Left colon (tissue), 2 donors: ENCODE measurements around the gene LIN7B. TPM values are rescaled to one million over a fixed set of nuclear protein-coding genes. Genes with fewer than 3 reads are reported as not detected.
A peak's percentile ranks its signal among the peaks of the same experiment; 100 is the strongest.
"Not testable (repeated sequence)": the region's sequence is repeated elsewhere in the genome, so short reads cannot be mapped to it uniquely, and the experiment has no call there.

ENCODE experiments used
- ATAC-seq: fragments of 200-7000 bp; cut with Tn5 transposase; one replicate; pipeline ENCODE4 v1.9.1; 2020; ENCODE audit warnings: mild to moderate bottlenecking, moderate library complexity
- DNase-seq, 2 donors: peaks; one replicate each; pipeline ENCODE4 v3.0.0-alpha.2; 2020
- intact Hi-C, 2 donors: fragments of 100-400 bp; cut with DNase I in 1 of 2; cut with micrococcal nuclease in 1 of 2; formaldehyde crosslinking; loops; one replicate each; pipeline versions ENCODE4 v1.11.2 to v1.14.0; 2022; cut with DNase I, micrococcal nuclease
- total RNA-seq, 2 donors: library from RNA; stranded (reverse); fragmentation: NEBNext Ultra II Directional; extraction: Animal tissue kit (Norgen Biotek cat#: 25700); gene quantifications; one replicate each; pipeline ENCODE4 v1.2.1, GENCODE V29; 2021
- donor health status: DM: no; HTN: no; CAD: no.
- donor health status: DM: yes; HTN: yes; CAD: no.

Gene LIN7B
- total RNA-seq, 2 donors from 2014 or later: 8.8 to 11.4 TPM

DNA sequence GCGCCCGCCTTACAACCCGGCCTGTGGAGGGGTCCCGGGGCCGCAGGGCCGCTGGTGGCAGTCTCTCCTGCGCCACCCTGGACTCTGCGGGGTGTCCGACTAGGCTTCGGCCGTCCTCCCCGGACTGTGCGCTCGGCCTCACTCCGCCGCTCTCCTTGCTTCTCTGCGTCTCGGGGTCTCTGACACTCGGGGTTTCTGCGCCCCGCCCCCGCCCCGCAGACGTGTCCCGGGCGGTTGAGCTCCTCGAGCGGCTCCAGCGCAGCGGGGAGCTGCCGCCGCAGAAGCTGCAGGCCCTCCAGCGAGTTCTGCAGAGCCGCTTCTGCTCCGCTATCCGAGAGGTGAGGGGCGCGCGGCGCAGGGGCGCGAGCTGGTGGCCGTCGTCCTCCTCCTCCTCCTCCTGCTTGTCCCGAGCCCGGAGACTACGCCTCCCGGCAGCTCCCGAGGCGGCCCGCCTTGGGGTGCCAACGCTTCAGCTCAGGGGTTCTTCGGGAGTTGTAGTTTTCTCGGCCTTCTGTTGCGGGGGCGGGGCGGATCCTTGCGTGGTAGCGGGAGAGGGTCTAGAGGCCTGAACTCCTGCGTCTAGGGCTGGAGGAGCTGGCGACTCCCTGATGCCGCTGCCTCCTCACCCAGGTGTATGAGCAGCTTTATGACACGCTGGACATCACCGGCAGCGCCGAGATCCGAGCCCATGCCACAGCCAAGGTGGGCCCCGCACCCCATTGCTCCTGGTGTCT lies 627 bp downstream of the LIN7B start:
- peak; percentile 11 for ATAC-seq
- intact Hi-C loops: no loop called here
- peak; percentile 74 to 77 for DNase-seq

DNA sequence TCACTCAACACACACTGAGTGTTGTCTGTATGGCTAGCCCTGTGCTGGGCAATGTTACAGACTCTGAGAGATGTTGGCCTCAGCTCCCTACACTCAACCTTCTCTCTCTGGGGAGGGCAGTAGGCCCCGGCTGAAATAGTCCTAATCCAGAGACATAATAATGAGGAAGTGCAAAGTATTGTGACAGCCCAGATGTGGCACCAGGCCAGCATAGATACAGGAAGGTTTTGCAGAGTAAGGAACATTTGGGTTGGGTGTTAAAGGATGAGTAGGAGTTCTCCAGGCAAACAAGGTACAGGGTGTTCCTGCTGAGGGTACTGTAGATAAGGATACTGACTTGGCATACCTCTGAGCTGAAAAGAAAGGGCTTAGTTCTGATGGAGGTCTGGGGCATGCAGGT lies 2.4 kb downstream of the LIN7B start:
- intact Hi-C loops: no loop called here
- peak in 1 of 2 donors; percentile 50 for DNase-seq
- no peak for ATAC-seq

DNA sequence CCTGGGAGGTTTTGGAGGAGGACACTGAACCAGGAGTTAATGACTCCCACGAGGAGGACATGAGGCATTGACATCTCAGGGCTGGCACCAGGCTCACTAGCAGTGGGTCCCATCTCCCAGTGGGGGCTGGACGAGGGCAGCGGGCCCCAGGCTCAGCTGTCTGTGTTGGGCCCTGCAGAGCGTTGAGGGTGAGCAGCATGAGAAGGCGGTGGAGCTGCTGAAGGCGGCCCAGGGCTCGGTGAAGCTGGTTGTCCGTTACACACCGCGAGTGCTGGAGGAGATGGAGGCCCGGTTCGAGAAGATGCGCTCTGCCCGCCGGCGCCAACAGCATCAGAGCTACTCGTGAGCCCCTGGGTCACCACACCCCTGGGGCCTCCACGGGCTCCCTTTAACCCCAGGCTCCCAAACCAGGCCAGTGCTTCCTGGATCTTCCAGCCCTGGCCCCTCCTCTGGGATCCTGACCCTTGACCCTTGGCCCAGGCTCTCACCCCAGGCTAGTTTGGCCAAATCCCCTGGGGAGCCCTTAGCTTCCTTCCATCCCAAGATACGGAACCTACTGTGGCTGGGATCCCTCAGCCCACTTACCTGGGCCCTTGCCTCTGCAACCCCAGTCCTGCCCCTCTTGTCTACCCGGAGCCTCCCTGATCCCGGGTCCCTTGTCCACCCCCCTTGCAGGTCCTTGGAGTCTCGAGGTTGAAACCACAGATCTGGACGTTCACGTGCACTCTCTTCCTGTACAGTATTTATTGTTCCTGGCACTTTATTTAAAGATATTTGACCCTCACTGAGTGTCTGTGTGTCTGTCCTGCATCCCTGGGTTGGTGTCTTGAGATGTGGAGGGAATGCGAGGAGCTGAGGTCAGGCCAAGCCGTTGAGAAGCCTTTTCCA lies 3.8 kb downstream of the LIN7B start:
- DNase-seq (peak; percentile 36 to 45), ATAC-seq (no peak)
- intact Hi-C loops: no loop called here

DNA sequence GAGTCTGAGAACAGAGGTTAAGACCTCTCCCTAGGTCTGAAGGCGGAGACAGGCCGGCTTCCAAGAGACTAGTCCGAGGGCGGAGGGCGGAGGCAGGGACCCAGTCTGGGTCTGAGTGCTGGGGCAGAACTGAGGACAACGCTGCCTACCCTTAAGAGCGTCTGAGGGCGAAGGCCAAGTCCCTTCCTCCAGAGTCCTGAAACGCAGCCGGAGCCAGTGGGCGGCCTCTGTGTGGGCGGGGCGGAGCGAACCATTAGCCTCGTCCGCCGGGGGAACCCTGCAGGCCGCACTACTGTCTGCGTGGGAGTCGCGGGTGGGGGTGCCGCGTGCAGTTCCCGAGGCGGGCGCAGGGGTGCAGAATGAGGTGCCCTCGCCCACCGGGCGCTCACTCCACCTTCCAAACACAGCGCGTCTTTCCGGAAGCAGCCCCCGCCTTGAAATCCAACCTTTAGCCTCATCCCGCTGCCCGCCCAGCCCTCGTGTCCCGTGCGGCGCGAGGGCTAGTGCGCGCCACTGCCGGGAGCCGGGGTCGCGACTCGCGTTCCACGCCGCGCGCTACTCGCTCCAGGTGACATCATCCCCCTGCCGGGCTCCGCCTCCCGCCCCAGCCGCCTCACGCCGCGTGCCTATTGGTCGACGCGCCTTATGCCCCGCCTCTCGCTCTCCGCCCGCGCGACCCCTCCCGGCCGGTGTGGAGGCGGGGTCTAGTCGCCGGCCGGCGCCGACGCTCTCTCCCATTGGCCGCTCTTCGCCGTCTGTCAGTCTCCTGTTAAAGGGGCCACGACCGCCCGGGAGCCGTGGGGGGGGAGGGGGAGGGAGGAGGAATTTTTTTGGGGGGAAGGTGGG lies 4.6 kb downstream of the LIN7B start, which contains the start of gene C19orf73:
Gene C19orf73 (minus strand): TSS at position 579 of the 846 bp plus-strand sequence. CDS start 121 bp downstream, at position 458.
- DNase-seq (peak; percentile 95 to 97), ATAC-seq (peak; percentile 84)
- intact Hi-C loops: no loop called here

DNA sequence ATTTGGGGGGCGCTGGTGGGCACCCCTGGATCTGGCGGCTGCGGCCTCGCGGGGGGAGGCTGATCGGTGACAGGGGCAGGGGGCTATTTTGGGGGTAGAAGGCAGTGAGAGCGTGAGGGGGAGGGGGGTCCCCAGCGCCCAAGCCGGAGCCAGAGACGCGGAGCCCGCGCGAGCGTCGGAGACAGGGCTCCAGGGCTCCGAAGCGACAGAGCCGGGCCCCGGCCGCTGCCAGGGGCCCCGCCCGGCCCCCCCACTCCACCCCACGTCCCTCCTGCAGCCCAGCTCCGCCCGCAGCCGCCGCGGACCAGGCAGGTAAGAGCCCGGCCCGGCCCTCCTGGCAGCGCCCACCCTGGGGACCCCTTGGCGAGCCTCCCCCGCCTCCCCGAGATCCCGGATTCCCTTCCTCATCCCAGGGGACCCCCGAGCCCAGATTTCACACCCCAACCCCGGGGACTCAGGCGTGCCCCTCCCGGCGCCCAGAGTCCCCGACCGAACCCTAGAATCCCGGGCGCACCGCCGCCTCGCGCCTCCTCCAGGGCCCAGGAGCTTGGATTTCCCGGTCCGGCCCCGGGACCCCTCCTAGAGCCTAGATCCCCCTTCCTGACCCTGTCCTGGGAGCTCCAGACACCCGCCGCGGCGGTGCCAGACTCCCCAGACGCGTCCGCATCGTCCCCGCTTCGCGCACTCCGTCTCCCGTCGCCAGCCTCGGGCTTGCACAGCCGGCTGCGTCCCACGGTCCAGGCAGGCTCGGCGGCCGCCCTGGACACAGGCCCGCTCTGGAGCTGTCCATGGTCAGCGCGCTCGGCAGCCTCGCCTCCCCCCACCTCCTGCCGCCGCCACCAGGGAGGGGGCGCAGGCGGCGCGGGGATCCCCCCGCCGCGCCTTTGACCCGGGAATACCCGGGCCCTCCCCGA lies 5.5 kb downstream of the LIN7B start, which contains the start of gene PPFIA3:
Gene PPFIA3 (plus strand): TSS at position 134 of the 914 bp plus-strand sequence. CDS start 8,330 bp downstream, outside the sequence.
- intact Hi-C loops: no loop called here
- DNase-seq (peak; percentile 43 to 72), ATAC-seq (peak; percentile 36)

DNA sequence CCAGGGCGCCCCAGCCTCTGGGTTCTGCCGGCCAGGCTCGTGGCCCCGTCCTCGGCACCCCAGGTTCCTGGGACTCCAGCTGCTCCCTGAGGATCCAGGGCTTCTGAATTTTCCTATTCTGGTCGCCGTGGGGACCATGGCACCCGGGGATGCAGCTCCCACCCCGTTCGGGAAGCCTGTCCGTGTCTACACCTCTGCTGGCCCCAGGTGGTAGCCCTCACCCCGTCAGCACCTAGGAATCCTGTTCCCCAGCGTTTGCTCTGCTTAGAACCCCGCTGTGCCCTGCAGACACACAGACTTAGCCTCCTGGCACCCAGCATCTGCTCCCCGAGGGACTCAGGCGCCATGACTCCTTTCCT lies 6.1 kb downstream of the LIN7B start:
- intact Hi-C loops: no loop called here
- ATAC-seq: no peak

DNA sequence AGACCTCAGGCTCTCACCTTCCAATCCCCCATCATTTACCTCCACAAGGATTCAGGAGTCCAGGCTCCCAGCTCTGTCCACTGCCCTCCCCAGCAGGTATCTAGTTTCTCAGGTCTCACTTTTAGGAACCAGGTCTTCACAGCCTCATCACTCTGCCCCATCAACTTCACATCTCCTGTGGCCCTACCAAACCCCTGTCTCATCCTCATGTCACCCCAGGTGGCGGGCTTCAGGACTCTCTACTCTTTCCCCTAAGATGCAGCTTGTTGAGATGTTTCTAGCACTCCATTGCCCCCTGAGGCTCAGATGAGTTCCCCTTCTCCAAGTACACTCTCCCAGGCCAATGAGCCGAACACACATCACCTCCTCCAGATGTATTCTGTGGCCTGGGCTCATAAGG lies 6.7 kb downstream of the LIN7B start:
- intact Hi-C loops: no loop called here
- no peak for DNase-seq
- ATAC-seq: no peak

More for the DNA sequence above, 6.1 kb downstream of the LIN7B start:
- DNase-seq: no peak

DNA sequence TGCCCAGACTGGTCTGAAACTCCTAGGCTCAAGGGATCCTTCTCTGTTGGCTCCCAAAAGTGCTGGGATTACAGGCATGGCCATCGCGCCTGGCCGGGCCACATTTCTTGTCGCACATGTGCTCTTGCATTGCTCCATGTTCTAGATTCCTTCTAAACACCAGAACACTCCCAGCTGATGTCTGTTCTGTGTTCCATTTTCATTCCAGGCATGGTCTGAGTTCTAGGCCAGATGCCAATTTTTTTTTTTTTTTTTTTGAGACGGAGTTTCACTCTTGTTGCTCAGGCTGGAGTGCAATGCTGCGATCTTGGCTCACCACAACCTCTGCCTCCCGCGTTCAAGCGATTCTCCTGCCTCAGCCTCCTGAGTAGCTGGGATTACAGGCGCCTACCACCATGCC lies 7.7 kb downstream of the LIN7B start:
- ATAC-seq, intact Hi-C loops, DNase-seq: not testable (repeated sequence)

DNA sequence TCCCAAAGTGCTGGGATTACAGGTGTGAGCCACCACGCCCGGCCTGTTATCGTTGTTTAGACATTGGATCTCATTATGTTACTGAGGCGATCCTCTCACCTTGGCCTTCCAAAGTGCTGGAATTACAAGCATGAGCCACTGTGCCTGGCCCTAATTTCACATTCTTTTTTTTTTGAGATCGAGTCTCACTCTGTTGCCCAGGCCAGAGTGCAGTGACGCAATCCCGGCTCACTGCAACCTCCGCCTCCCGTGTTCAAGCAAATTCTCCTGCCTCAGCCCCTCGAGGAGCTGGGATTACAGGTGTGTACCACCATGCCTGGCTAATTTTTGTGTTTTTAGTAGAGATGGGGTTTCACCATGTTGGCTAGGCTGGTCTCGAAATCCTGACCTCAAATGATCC lies 9.1 kb downstream of the LIN7B start:
- DNase-seq, intact Hi-C loops, ATAC-seq: not testable (repeated sequence)

DNA sequence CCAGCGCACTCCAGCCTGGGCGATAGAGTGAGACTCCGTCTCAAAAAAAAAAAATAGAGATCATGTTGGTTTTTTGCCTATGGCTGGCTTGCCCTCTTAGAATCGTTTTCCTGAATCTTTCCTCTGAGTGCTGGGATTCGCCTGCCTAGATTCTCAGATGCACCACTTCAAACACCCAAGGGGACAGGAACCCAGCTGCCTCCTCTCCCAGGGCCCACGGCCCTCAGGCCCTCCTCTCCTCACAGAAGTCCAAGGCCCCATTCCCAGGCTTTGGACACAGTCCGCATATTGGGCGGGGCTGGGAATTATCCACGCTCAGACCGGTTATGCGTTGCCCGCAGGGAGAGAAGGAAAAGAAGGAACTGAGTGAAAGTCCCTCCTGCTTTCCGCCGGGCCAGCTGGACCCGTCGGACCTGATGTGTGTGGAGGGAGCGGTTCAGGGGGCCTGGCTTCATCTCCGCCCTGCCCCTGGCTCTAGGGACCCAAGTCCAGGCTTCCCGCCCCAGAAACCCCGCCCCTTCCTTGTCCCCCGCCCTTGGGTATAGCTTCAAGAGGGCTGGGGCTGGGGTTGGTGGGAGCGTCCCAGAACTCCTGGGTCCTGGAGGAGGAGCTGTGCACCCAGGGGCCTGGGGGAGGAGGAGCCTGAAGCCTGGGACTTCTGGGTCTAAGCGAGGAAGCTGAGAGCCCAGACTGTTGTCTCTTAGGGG lies 11.0 kb downstream of the LIN7B start:
- intact Hi-C loops: no loop called here
- ATAC-seq (peak; percentile 71), DNase-seq (peak; percentile 81 to 89)

DNA sequence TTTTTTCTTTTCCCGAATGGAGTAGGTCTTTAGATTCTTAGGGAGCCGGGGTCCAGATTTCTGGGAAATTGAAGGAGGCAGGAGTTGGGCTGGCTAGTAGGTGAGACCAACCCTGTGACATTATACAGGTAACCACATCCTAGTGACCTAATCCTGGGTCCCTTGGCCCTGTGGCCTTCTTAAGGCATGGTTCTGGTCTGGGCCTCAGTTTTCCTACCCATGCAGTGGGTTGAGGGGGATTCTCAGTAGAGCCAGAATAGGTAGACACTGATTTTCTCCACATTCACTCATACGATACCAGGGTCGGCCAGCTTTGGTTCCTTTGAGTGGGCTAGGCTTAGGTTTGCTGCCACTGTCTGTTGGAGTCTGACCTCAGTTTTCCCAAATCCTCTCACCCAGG lies 12.4 kb downstream of the LIN7B start:
- DNase-seq: no peak
- no peak for ATAC-seq
- intact Hi-C loops: no loop called here

DNA sequence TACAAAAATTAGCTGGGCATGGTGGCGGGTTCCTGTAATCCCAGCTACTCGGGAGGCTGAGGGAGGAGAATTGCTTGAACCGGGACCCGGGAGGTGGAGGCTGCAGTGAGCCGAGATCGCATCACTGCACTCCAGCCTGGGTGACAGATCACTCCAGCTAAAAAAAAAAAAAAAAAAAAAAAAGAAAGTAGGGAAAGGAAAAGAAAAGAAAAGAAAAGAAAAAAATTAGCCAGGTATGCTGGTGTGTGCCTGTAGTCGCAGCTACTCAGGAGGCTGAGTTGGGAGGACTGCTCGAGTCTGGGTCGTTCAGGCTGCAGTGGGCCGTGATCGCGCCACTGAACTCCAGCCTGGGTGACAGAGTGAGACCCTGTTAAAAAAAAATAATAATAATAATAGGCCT lies 13.1 kb downstream of the LIN7B start:
- DNase-seq, ATAC-seq, intact Hi-C loops: not testable (repeated sequence)

DNA sequence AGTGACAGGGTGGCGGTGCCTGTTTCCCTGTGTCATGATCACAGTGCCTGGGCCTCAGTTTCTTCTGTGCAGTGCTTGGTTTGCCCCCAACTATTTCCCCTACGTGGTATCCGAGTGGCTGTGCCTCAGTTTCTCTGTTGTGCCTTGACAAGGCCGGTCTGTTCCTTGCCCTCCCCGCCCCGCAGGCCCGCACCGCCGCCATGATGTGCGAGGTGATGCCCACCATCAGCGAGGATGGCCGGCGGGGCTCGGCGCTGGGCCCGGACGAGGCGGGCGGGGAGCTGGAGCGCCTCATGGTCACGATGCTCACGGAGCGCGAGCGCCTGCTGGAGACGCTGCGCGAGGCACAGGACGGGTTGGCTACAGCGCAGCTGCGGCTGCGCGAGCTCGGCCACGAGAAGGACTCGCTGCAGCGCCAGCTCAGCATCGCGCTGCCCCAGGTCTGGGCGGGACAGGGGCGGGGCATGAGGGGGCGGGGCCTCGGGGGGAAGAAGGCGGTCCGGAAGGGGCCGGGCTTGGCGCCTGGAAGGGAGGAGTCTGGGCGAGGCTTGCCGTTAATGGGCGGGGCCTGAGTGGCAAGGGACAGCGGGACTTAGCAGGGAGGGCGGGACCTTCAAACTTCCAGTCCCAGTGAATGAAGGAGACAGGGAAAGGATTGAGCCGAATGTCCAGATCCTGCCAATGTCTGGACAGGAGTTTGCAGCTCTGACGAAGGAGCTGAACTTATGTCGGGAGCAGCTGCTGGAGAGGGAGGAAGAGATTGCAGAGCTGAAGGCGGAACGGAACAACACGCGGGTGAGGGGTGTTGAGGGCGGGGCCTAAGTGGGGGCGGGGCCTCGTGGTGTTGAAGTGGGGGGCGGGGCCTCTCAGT lies 13.7 kb downstream of the LIN7B start:
- peak; percentile 82 for ATAC-seq
- peak; percentile 96 to 97 for DNase-seq
- intact Hi-C loops: no loop called here

DNA sequence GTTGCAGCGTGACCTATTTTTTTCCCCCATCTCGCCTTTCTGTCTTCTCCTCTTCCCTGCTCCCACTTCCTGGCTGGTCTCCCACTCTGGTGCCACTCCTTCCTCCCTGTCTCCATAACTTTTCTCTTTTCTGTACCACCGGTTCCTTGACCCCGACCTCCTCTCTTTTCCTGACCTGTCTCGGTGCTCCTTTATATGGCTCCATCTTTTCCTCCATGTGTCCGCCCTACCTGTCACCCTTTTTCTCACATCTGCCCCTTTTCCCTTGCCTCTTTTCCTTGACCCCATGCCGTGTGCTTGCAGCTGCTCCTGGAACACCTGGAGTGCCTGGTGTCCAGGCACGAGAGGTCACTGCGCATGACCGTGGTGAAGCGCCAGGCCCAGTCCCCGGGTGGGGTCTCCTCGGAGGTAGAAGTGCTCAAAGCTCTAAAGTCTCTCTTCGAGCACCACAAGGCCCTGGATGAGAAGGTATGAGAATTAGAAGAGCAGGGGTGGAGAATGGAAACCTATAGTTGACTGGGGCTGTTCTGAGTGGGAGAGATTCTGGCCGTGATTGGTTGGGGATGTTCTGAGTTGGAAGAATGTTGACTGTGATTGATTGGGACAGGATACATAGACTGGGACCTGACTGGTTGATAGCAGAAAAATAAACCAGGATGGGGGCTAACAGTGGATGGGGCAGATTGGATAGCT lies 14.5 kb downstream of the LIN7B start:
- no peak for DNase-seq
- intact Hi-C loops: no loop called here
- ATAC-seq: no peak

DNA sequence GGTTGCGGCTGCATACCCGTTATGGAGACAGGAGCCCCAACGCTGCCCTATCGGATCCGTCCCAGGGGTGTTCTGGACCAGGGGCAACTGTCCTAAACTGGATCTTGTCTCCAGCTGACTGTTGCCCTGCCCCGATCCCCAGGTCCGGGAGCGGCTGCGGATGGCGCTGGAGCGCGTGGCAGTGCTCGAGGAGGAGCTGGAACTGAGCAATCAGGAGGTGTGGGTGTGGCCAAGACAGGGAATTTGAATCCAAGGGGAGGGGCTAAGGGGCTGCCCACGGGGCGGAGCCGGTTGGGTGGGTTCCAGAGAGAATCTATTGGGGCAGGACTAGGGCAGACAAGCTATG lies 15.0 kb downstream of the LIN7B start:
- DNase-seq (peak in 1 of 2 donors; percentile 67), ATAC-seq (no peak)
- intact Hi-C loops: no loop called here

DNA sequence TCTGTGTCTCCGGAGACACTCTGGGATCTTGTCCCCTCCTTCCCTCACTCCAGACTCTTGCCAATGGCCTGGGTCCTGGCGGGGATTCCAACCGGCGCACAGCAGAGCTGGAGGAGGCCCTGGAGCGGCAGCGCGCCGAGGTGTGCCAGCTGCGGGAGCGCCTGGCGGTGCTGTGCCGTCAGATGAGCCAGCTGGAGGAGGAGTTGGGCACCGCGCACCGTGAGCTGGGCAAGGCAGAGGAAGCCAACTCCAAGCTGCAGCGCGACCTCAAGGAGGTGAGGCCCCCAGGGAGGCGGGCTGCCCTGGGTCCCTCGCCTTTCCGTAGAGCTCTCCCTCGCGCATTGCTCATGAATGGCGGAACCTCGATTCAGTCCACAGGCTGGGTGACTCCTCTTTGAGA lies 16.2 kb downstream of the LIN7B start:
- intact Hi-C loops: no loop called here
- no peak for ATAC-seq
- no peak for DNase-seq
